Measurements from ENCODE around the gene MTRR. TPM values are rescaled to one million over a fixed set of nuclear protein-coding genes. Genes with fewer than 3 reads are reported as not detected.

MTRR gene
- polyA plus RNA-seq, 1 of the 3 experiments (the other 2 are of a cell fraction), result 18.4 TPM

DNA sequence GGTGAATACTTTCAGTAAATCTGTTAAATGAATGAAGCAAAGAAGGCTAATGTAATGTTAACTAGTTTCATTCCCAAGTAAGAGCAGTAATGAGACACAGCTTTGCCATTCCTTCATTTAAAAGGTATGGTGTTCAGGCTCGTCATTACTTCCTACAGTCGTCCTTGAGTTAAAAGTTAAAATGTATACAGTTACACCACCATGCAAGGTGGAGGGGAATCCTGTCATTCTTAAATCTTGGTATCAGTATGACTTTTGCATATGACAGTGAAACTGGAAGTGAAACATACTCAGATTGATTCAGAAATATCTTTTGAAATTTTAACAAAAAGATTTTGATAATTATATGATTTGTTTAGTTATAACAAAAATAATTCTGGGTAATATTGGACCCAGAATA is 25.9 kb downstream of the MTRR start:
- WGBS (ENCODE audit: low lambda C conversion rate), result 78% methylated on average over 2 of the region's 2 CpGs
- no peaks in the 10 kb centered on the region for H3K9me2 ChIP-seq
- no peaks in the 10 kb centered on the region for H3K9me3 ChIP-seq
- H3K36me3 ChIP-seq (replicated peaks in 1 of 2; ENCODE audit: control insufficient read depth in 1 of 2, insufficient read depth in 2 of 2, low read length in 1 of 2), result peaks cover 72 to 97% of the 10 kb centered on the region in 2 experiments
- no peaks in the 10 kb centered on the region for H4K20me1 ChIP-seq (ENCODE audit: insufficient read depth)
- TF ChIP-seq TCF12 (IDR thresholded peaks at IDR 0.05) (no peak), TEAD4 (IDR thresholded peaks at IDR 0.05; ENCODE audit: borderline replicate concordance, insufficient read depth) (no peak), POLR2AphosphoS5 (IDR thresholded peaks at IDR 0.05; ENCODE audit: low read depth, low read length) (no peak), ELF1 (IDR thresholded peaks at IDR 0.05) (no peak), YY1 (IDR thresholded peaks at IDR 0.05; ENCODE audit: low read depth) (no peak), EZH2phosphoT487 (IDR thresholded peaks at IDR 0.05; ENCODE audit: borderline replicate concordance, low read depth) (no peak), RXRA (IDR thresholded peaks at IDR 0.05; ENCODE audit: borderline replicate concordance, low read depth) (no peak), MXI1 (IDR thresholded peaks at IDR 0.05; ENCODE audit: low read depth, low read length) (no peak), PBX3 (IDR thresholded peaks at IDR 0.05) (no peak), EP300 (IDR thresholded peaks at IDR 0.05; ENCODE audit: borderline replicate concordance in 1 of 2, low read depth in 1 of 2, low read length in 1 of 2) (no peak), RCOR1 (IDR thresholded peaks at IDR 0.05; ENCODE audit: low read length) (no peak), NRF1 (IDR thresholded peaks at IDR 0.05; ENCODE audit: low read depth, low read length) (no peak), NFIC (IDR thresholded peaks at IDR 0.05; ENCODE audit: borderline replicate concordance) (no peak)
- TF ChIP-seq, protein P1, sequence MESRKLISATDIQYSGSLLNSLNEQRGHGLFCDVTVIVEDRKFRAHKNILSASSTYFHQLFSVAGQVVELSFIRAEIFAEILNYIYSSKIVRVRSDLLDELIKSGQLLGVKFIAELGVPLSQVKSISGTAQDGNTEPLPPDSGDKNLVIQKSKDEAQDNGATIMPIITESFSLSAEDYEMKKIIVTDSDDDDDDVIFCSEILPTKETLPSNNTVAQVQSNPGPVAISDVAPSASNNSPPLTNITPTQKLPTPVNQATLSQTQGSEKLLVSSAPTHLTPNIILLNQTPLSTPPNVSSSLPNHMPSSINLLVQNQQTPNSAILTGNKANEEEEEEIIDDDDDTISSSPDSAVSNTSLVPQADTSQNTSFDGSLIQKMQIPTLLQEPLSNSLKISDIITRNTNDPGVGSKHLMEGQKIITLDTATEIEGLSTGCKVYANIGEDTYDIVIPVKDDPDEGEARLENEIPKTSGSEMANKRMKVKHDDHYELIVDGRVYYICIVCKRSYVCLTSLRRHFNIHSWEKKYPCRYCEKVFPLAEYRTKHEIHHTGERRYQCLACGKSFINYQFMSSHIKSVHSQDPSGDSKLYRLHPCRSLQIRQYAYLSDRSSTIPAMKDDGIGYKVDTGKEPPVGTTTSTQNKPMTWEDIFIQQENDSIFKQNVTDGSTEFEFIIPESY (IDR thresholded peaks at IDR 0.05; ENCODE audit: borderline replicate concordance, low read depth), result no peak
- TF ChIP-seq, protein P2, sequence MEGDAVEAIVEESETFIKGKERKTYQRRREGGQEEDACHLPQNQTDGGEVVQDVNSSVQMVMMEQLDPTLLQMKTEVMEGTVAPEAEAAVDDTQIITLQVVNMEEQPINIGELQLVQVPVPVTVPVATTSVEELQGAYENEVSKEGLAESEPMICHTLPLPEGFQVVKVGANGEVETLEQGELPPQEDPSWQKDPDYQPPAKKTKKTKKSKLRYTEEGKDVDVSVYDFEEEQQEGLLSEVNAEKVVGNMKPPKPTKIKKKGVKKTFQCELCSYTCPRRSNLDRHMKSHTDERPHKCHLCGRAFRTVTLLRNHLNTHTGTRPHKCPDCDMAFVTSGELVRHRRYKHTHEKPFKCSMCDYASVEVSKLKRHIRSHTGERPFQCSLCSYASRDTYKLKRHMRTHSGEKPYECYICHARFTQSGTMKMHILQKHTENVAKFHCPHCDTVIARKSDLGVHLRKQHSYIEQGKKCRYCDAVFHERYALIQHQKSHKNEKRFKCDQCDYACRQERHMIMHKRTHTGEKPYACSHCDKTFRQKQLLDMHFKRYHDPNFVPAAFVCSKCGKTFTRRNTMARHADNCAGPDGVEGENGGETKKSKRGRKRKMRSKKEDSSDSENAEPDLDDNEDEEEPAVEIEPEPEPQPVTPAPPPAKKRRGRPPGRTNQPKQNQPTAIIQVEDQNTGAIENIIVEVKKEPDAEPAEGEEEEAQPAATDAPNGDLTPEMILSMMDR (IDR thresholded peaks at IDR 0.05), result no peak
- TF ChIP-seq, protein P3, sequence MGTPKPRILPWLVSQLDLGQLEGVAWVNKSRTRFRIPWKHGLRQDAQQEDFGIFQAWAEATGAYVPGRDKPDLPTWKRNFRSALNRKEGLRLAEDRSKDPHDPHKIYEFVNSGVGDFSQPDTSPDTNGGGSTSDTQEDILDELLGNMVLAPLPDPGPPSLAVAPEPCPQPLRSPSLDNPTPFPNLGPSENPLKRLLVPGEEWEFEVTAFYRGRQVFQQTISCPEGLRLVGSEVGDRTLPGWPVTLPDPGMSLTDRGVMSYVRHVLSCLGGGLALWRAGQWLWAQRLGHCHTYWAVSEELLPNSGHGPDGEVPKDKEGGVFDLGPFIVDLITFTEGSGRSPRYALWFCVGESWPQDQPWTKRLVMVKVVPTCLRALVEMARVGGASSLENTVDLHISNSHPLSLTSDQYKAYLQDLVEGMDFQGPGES (IDR thresholded peaks at IDR 0.05; ENCODE audit: low read depth, low read length), result no peak
- CTCF ChIA-PET, result no interaction called here
- no peak overlapping the region for H3K9ac ChIP-seq
- no peak overlapping the region for H2AFZ ChIP-seq (ENCODE audit: low read depth)
- H3K27ac ChIP-seq (ENCODE audit: low read depth in 2 of 2, low read length in 1 of 2), result no peak overlapping the region
- no peaks in the 10 kb centered on the region for H3K27me3 ChIP-seq (ENCODE audit: insufficient read depth)
- H3K4me1 ChIP-seq (ENCODE audit: control insufficient read depth in 1 of 2, insufficient read depth in 2 of 2, low read depth in 1 of 2, low read length in 1 of 2), result no peaks in the 10 kb centered on the region
- POLR2A ChIA-PET, result no interaction called here
- H3K4me2 ChIP-seq, result no peak overlapping the region
- H3K4me3 ChIP-seq (ENCODE audit: low read depth in 2 of 2, low read length in 1 of 2), result no peak overlapping the region
- no peaks in the 10 kb centered on the region for H3K79me2 ChIP-seq (ENCODE audit: insufficient read depth)
- peaks cover 3% of the 10 kb centered on the region for H3F3A ChIP-seq (replicated peaks; ENCODE audit: insufficient read depth)
- no peak for DNase-seq
